Uterus (tissue), 4 donors: ENCODE measurements around the gene VARS1. TPM values are rescaled to one million over a fixed set of nuclear protein-coding genes. Genes with fewer than 3 reads are reported as not detected.

Source experiments
- DNase-seq, 2 donors: peaks; one replicate each; pipeline ENCODE4 v3.0.0-alpha.2; 2019 to 2020
- H3K27ac ChIP-seq, 2 donors: fragments of 200-600 bp; sonication (generic); 1 replicate in 1 of 2; 2 replicates in 1 of 2; pipeline ENCODE4 v1.5.1; 2016 to 2018
- H3K27me3 ChIP-seq, 2 donors: fragments of 200-600 bp; sonication (generic); one replicate each; pipeline ENCODE4 v1.5.1; 2018 to 2019; ENCODE audit warnings: control low read depth in 1 of 2
- H3K36me3 ChIP-seq, 2 donors: fragments of 200-600 bp; sonication (generic); one replicate each; pipeline ENCODE4 v1.5.1; 2019; ENCODE audit warnings: control low read depth in 1 of 2
- H3K4me1 ChIP-seq, 2 donors: fragments of 200-600 bp; sonication (generic); one replicate each; pipeline ENCODE4 v1.5.1; 2018 to 2019; ENCODE audit warnings: control low read depth in 1 of 2
- H3K4me3 ChIP-seq, 2 donors: fragments of 200-600 bp; sonication (generic); 1 replicate in 1 of 2; 2 replicates in 1 of 2; pipeline ENCODE4 v1.5.1; 2018 to 2019; ENCODE audit warnings: mild to moderate bottlenecking in 1 of 2
- H3K9me3 ChIP-seq, 2 donors: fragments of 200-600 bp; sonication (generic); one replicate each; pipeline ENCODE4 v1.5.1; 2019; ENCODE audit warnings: control low read depth in 1 of 2
- POLR2A ChIP-seq, 2 donors: fragments of 450-650 bp; IDR thresholded peaks; one replicate each; pipeline ENCODE4 v1.6.1; 2016; ENCODE audit warnings: antibody characterized with exemption in 2 of 2, mild to moderate bottlenecking in 1 of 2, moderate library complexity in 1 of 2
- intact Hi-C: fragments of 100-400 bp; cut with DNase I; formaldehyde crosslinking; loops from one replicate; pipeline ENCODE4 v1.15.1; 2023; ENCODE audit warnings: low total_unique reads
- total RNA-seq, 4 donors: library from RNA; depleted of rRNA in 3 of 4; stranded (reverse); fragments of >200 nt in 3 of 4; gene quantifications; one replicate each; pipeline versions ENCODE4 v1.1.0 to v1.2.4, GENCODE V29; 2014 to 2023
- TF ChIP-seq, protein P1 (sequence below), 4 experiments: fragments of 200-600 bp in 2 of 4; fragments of 450-650 bp in 2 of 4; sonication (generic) in 2 of 4; IDR thresholded peaks; one replicate each; pipeline ENCODE4 v1.5.1; 2016 to 2019; ENCODE audit warnings: antibody characterized with exemption in 4 of 4, mild to moderate bottlenecking in 2 of 4, moderate library complexity in 1 of 4
- donor health status: DM: yes; HTN: yes; CAD: no.

The VARS1 gene
- total RNA-seq, 4 donors from 2014 or later: 35.6 to 118 (median 53.4) TPM

DNA sequence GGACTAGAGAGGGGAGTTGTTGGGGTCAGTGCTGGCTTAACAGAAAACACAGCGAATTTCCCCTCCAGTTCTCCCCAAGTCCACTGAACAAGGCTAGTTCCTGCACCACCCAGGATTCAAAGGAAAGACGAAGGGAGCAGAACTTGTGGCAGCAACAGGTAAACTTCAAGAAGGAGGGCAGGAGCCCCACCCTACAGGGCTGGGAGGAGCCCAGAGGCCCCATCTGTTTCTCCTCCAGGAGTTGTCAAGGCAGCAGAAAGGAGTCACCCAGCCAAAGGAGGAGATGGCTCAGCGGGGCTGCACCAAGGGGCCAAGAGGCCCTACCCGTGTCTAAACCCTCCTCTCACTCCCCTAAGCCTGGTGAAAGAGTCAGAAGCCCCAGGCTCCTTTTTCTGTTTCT is 31.4 kb downstream of the VARS1 start:
- Histone ChIP-seq H3K9me3 (no peaks in the 10 kb centered on the region), H3K27ac (peak overlapping the region; percentile 24 to 48), H3K4me1 (no peaks in the 10 kb centered on the region), H3K36me3 (no peaks in the 10 kb centered on the region), H3K4me3 (no peak overlapping the region), H3K27me3 (no peaks in the 10 kb centered on the region)
- no peak for TF ChIP-seq POLR2A (IDR thresholded peaks at IDR 0.05)
- TF ChIP-seq, protein P1, sequence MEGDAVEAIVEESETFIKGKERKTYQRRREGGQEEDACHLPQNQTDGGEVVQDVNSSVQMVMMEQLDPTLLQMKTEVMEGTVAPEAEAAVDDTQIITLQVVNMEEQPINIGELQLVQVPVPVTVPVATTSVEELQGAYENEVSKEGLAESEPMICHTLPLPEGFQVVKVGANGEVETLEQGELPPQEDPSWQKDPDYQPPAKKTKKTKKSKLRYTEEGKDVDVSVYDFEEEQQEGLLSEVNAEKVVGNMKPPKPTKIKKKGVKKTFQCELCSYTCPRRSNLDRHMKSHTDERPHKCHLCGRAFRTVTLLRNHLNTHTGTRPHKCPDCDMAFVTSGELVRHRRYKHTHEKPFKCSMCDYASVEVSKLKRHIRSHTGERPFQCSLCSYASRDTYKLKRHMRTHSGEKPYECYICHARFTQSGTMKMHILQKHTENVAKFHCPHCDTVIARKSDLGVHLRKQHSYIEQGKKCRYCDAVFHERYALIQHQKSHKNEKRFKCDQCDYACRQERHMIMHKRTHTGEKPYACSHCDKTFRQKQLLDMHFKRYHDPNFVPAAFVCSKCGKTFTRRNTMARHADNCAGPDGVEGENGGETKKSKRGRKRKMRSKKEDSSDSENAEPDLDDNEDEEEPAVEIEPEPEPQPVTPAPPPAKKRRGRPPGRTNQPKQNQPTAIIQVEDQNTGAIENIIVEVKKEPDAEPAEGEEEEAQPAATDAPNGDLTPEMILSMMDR (IDR thresholded peaks at IDR 0.05): no peak
- DNase-seq: no peak
- intact Hi-C loops: no loop called here

DNA sequence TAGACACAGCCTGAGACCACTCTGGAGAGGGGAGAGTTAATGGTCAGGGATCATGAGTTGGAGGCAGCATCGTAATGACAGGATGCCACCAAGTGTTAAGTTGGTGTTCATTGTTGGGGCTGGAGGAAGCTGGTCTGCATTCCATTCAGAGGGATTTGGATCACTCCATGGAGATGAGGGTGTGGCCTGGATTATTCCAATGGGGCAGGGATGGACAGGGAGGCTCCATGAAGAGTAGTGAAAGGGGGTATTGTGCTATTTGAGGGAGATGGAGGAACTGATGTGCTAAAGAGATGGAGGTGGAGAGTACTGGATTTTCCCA is 32.0 kb downstream of the VARS1 start:
- no peak for DNase-seq
- Histone ChIP-seq H3K27ac (peak overlapping the region in 1 of 2 donors; percentile 48), H3K9me3 (no peaks in the 10 kb centered on the region), H3K36me3 (no peaks in the 10 kb centered on the region), H3K27me3 (no peaks in the 10 kb centered on the region), H3K4me3 (no peak overlapping the region), H3K4me1 (no peaks in the 10 kb centered on the region)
- TF ChIP-seq, protein P1 (IDR thresholded peaks at IDR 0.05): no peak
- TF ChIP-seq POLR2A (IDR thresholded peaks at IDR 0.05): no peak
- intact Hi-C loops: no loop called here

DNA sequence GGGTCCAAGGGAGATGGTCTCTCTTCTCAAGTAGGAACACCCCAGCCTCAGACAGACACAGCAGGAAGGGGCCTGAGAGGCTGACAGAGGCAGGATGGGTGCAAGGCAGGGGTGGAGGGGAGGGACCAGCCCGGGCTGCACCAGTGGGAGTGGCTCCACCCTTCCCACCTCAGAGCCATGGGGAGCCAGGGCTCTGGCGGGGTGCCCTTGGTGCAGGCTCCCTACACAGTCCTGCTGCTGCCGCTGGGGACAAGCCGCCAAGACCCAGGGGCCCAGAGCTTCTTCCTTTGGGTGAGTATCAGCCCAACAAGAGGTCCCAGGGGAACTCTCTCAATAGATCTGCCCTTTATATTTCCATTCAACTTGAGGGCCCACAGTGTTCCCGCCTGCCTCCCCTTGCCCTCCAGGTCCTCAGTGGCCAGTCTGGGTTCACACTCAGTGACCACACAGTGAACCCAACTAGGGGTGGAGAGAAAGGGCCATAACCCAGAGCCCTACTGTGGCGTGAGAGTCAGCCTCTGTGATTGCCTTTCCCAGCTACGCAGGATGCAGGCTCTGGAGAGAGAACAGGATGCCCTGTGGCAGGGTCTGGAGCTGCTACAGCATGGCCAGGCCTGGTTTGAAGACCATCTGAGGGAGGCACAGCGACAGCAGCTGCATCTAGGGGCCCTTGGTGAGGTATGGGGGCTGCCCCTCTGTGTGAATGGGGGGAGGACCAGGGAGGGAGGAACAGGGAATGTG is 32.5 kb downstream of the VARS1 start:
- Histone ChIP-seq H3K27me3 (no peaks in the 10 kb centered on the region), H3K9me3 (no peaks in the 10 kb centered on the region), H3K27ac (peak overlapping the region in 1 of 2 donors; percentile 48), H3K4me1 (no peaks in the 10 kb centered on the region), H3K36me3 (no peaks in the 10 kb centered on the region), H3K4me3 (no peak overlapping the region)
- intact Hi-C loops: no loop called here
- no peak for DNase-seq
- TF ChIP-seq, protein P1 (IDR thresholded peaks at IDR 0.05): no peak
- TF ChIP-seq POLR2A (IDR thresholded peaks at IDR 0.05): no peak

GRCh38 chr6:31762356-31762755 is 33.2 kb downstream of the VARS1 start, which contains the start of gene SAPCD1:
Gene SAPCD1, plus strand, starts transcription at chr6:31762656. Its CDS starts 399 bp downstream, at chr6:31763055.
- Histone ChIP-seq H3K4me1 (no peaks in the 10 kb centered on the region), H3K9me3 (no peaks in the 10 kb centered on the region), H3K27me3 (no peaks in the 10 kb centered on the region), H3K4me3 (no peak within 1 kb of the TSS), H3K27ac (peak within 1 kb of the TSS in 1 of 2 donors; percentile 48), H3K36me3 (no peaks in the 10 kb centered on the region)
- no peak for DNase-seq
- intact Hi-C loops: no loop called here
- TF ChIP-seq POLR2A (IDR thresholded peaks at IDR 0.05): no peak
- TF ChIP-seq, protein P1 (IDR thresholded peaks at IDR 0.05): no peak

- TF ChIP-seq, protein P1 (IDR thresholded peaks at IDR 0.05): no peak
- no peak for TF ChIP-seq POLR2A (IDR thresholded peaks at IDR 0.05)
- H3K27ac ChIP-seq: no peak overlapping the region
- no peak for DNase-seq
- no peaks in the 10 kb centered on the region for H3K27me3 ChIP-seq
- no peak overlapping the region for H3K4me3 ChIP-seq
- no peaks in the 10 kb centered on the region for H3K4me1 ChIP-seq
- intact Hi-C loops: no loop called here
- H3K9me3 ChIP-seq: no peaks in the 10 kb centered on the region
- H3K36me3 ChIP-seq: no peaks in the 10 kb centered on the region
Measured at GRCh38 chr6:31761343-31761742, 34.2 kb downstream of the VARS1 start.
